GM12892 (cell line): Measurements from ENCODE around the gene TRIM56. TPM values are rescaled to one million over a fixed set of nuclear protein-coding genes. Genes with fewer than 3 reads are reported as not detected.
"Not testable (repeated sequence)": the region's sequence is repeated elsewhere in the genome, so short reads cannot be mapped to it uniquely, and the experiment has no call there.

Experiments
- DNase-seq: peaks from one replicate; pipeline ENCODE4 v3.0.0; 2011; ENCODE audit not compliant: insufficient read length
- FAIRE-seq: peaks from 2 replicates; lab custom pipeline; 2011; peaks lifted over from hg19 to GRCh38; lab: Jason Lieb, UNC
- POLR2A ChIP-seq: IDR thresholded peaks from 2 replicates; pipeline ENCODE4 v1.6.1; 2011; ENCODE audit warnings: low read depth, low read length, control low read depth
- POLR2AphosphoS5 ChIP-seq: IDR thresholded peaks from 2 replicates; pipeline ENCODE4 v1.6.1; 2011; ENCODE audit warnings: low read depth, low read length, control low read depth
- TAF1 ChIP-seq: IDR thresholded peaks from 2 replicates; pipeline ENCODE4 v1.6.1; 2011; ENCODE audit warnings: low read depth, mild to moderate bottlenecking, control low read depth, low read length, borderline replicate concordance
- polyA plus RNA-seq: library from polyadenylated mRNA; unstranded; fragments of >200 nt; gene quantifications from one replicate; pipeline ENCODE4 v1.2.1, GENCODE V29; 2012; ENCODE audit warnings: missing spikeins, inconsistent platforms; ENCODE audit not compliant: missing spikeins

Gene TRIM56, protein sequence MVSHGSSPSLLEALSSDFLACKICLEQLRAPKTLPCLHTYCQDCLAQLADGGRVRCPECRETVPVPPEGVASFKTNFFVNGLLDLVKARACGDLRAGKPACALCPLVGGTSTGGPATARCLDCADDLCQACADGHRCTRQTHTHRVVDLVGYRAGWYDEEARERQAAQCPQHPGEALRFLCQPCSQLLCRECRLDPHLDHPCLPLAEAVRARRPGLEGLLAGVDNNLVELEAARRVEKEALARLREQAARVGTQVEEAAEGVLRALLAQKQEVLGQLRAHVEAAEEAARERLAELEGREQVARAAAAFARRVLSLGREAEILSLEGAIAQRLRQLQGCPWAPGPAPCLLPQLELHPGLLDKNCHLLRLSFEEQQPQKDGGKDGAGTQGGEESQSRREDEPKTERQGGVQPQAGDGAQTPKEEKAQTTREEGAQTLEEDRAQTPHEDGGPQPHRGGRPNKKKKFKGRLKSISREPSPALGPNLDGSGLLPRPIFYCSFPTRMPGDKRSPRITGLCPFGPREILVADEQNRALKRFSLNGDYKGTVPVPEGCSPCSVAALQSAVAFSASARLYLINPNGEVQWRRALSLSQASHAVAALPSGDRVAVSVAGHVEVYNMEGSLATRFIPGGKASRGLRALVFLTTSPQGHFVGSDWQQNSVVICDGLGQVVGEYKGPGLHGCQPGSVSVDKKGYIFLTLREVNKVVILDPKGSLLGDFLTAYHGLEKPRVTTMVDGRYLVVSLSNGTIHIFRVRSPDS
- 17.0 TPM for polyA plus RNA-seq

DNA sequence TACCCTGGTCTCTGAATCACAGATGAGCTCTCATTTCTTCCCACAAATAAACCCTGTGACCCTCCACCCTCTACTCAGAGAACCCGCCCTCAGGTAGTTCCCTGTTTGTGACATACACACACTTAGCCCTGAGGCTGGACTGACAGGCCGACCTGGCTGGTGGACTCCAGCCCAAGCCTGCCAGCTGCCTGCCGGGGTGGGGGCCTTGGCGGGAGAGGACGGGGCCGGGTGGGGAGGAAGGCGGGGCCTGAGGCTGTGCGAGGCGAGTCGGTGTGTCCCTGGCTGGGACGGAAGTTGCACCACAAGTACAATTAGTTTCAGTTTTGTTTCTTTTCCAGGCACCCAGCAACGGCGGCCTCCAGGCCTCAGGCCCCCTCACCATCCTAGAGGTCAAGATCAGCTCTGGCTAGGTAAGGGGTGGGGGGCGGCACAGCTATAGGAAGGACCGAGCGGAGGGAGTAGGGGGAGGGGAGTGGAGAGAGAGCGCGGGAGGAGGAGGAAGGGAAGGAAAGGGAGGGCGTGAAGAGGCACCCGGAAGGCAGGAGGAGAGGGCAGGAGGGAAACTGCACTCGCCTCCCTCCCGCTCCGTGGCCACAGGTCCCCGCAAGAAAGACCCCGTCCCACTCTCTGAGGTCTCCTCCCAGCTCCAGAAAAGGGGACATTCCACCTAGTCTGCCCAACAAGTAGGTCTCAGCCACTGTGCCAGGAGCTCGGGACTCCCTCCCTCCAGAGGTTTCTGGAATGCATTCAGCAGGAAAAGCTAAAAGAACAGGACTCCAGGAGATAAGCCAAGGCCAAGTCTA is at the start of gene TRIM56:
TRIM56 (plus strand) TSS at position 320 of the 803 bp plus-strand sequence. CDS start 1,832 bp downstream, outside the sequence.
- peak; percentile 97 for FAIRE-seq
- TF ChIP-seq POLR2AphosphoS5 (peak; percentile 49), TAF1 (0 out of 2 replicates have a peak, but pooled peaks have one; percentile 11), POLR2A (peak; percentile 59)
- DNase-seq: peak; percentile 90

DNA sequence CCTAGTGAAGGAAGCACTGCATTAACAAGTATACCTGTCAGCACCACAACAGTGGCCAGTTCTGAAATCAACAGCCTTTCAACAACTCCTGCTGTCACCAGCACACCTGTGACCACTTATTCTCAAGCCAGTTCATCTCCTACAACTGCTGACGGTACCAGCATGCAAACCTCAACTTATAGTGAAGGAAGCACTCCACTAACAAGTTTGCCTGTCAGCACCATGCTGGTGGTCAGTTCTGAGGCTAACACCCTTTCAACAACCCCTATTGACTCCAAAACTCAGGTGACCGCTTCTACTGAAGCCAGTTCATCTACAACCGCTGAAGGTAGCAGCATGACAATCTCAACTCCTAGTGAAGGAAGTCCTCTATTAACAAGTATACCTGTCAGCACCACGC is 49.3 kb upstream of the TRIM56 start:
- DNase-seq (no peak), FAIRE-seq (no peak)
- no peak for TF ChIP-seq POLR2AphosphoS5
- TF ChIP-seq TAF1: no peak
- TF ChIP-seq POLR2A: no peak

DNA sequence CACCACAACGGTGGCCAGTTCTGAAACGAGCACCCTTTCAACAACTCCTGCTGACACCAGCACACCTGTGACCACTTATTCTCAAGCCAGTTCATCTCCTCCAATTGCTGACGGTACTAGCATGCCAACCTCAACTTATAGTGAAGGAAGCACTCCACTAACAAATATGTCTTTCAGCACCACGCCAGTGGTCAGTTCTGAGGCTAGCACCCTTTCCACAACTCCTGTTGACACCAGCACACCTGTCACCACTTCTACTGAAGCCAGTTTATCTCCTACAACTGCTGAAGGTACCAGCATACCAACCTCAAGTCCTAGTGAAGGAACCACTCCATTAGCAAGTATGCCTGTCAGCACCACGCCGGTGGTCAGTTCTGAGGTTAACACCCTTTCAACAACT is 44.0 kb upstream of the TRIM56 start:
- not testable (repeated sequence) for DNase-seq, FAIRE-seq

DNA sequence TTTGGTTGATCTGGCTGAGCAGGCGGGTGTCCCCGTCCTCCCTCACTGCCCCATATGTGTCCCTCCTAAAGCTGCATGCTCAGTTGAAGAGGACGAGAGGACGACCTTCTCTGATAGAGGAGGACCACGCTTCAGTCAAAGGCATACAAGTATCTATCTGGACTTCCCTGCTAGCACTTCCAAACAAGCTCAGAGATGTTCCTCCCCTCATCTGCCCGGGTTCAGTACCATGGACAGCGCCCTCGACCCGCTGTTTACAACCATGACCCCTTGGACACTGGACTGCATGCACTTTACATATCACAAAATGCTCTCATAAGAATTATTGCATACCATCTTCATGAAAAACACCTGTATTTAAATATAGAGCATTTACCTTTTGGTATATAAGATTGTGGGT is 26.9 kb upstream of the TRIM56 start:
- TF ChIP-seq POLR2AphosphoS5 (no peak), POLR2A (no peak), TAF1 (no peak)
- DNase-seq (no peak), FAIRE-seq (no peak)

DNA sequence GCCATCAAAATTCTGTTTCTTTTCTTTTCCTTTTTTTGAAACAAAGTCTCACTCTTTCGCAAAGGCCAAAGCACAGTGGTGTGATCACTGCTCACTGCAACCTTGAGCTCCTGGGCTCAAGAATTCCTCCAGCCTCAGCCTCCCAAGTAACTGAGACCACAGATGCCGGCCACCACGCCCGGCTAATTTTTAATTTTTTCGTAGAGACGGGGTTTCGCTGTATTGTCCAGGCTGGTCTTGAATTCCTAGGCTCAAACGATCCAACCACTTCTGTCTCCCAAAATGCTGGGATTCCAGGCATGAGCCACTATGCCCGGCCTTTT is 25.7 kb upstream of the TRIM56 start:
- DNase-seq (no peak), FAIRE-seq (no peak)
- TF ChIP-seq TAF1: no peak
- no peak for TF ChIP-seq POLR2AphosphoS5
- no peak for TF ChIP-seq POLR2A

DNA sequence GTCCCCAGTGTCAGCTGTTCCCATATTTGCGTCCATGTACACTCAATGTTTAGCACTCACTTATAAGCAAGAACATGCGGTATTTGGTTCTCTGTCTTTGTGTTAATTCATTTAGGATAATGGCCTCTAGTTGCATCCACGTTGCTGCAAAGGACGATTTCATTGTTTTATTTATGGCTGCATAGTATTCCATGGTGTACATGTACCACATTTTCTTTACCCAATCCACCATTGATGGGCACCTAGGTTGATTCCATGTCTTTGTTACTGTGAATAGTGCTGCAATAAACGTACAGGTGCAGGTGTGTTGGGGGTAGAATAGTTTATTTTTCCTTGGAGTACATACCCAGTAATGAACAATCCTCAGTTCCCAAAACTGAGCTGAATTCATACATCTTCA is 24.3 kb upstream of the TRIM56 start:
- TF ChIP-seq TAF1 (no peak), POLR2AphosphoS5 (no peak), POLR2A (no peak)
- FAIRE-seq: no peak
- no peak for DNase-seq

DNA sequence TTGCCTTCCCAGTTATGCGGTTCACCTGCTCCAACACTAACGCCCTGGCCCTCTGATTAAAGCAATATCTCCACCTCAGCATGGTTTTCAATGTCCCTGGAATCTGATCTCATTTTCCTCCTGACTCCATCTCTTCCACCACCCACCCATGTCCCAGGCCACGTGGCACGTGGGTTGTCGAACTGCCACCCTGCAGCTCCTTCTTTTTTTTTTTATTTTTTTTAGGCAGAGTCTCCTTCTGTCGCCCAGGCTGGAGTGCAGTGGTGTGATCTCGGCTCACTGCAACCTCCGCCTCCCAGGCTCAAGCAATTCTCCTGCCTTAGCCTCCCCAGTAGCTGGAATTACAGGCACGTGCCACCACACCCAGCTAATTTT is 21.1 kb upstream of the TRIM56 start:
- FAIRE-seq, DNase-seq: not testable (repeated sequence)

DNA sequence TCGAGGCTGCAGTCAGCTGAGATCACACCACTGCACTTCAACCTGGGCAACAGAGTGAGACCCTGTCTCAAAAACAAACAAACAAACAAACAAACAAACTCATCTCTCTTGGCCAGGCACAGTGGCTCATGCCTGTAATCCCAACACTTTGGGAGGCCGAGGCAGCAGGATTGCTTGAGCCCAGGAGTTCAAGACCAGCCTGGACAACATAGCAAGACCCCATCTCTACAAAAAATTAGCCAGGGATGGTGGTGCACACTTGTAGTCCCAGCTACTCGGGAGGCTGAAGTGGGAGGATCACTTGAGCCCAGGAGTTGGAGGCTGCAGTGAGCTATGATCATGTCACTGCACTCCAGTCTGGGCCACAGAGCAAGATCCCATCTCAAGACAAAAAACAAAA is 20.1 kb upstream of the TRIM56 start:
- FAIRE-seq, DNase-seq: not testable (repeated sequence)

DNA sequence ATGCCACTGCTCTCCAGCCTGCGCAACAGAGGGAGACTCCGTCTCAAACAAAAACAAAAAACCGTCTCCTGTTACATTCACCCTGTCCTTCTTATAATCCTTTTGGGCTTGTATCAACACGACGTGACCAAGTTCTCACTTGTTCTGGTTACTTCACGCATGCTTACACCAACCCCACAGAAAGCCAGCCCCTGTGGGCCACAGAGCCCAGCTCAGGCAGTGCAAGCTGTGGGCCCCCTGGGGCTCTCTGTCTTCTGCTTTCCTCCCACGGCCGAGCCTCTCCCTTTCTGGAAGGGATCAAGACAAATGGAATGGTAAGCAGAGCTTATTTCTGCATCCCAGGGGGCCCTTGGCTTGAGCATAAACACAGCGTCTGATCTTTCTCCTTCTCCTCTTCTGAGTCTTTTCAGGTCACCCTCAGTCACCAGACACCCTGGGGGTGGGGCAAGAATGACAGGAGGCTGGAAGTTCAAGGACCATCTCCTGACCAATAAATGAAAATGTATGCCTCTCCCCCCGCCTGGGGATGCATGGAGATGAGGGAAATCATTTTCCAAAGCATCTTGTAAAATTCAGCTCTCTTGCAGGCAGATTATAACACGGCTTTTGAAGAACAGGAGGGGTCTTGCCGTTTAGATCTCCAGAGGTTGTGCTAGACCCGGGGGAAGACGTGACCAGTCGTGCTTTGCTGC is 19.0 kb upstream of the TRIM56 start:
- FAIRE-seq (no peak), DNase-seq (no peak)
- TF ChIP-seq TAF1: no peak
- TF ChIP-seq POLR2A: no peak
- TF ChIP-seq POLR2AphosphoS5: no peak

DNA sequence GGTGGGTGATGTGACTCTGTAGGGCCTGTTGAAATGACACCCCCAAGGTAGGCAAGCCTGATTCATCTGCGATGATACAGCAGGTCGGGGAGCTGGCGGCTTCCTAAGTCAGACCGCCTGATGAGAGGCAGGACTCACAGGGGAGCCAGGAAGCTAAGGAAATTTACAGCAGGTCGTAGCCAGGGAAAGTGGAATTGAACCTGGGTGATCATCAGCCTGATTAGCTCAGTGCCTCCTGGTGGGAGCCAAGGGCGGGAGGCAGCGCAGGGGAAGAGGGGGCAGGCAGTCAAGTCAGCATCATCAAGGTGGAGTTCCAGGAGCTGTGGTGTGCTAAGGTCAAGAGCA is 18.5 kb upstream of the TRIM56 start:
- no peak for DNase-seq
- TF ChIP-seq TAF1 (no peak), POLR2AphosphoS5 (no peak), POLR2A (no peak)
- no peak for FAIRE-seq

DNA sequence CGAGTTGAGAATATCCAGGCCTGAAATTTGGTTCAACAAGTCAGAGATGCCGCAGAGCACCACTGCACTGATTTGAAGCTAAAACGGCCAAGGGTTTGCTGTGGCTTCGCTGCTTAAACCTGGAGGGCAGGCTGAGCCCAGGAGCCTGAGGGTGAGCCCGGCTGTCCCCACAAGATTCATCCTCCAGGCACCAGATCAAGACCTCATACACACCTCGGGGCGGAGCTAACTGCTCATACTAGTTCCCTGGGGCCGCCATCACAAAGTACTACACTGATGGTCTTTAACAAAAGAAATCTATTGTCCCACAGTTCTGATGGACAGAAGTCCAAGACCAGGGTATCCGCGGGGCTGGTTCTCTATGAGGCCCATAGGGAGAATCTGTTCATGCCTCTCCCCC is 16.9 kb upstream of the TRIM56 start:
- FAIRE-seq: no peak
- TF ChIP-seq POLR2A (no peak), TAF1 (no peak), POLR2AphosphoS5 (no peak)
- DNase-seq: no peak

DNA sequence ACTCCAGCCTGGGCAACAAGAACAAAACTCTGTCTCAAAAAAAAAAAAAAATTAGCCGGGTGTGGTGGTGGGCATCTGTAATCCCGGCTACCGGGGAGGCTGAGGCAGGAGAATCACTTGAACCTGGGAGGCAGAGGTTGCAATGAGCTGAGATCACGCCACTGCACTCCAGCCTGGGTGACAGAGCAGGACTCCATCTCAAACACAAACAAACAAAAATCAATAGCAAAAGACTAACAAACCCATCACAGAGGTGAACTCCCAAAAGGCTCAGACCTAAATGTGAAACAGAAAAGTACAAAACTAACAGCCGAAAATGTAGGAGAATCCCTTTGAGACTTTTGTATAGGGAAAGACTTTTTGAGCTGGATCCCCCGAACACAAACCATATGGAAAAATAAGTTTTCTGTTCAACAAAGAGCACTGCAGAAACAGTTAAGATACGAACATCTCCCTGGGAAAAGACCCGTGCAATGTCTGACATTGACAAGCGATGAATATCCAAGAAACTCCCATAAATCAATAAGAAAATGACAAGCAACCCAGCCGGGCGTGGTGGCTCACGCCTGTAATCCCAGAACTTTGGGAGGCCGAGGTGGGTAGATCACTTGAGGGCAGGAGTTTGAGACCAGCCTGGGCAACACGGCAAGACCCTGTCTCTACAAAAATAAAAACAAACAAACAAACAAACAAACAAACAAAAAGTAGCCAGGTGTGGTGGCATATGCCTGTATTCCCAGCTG is 13.7 kb upstream of the TRIM56 start:
- not testable (repeated sequence) for DNase-seq, FAIRE-seq
